ENCODE results near the gene RNU7-1.

DNA sequence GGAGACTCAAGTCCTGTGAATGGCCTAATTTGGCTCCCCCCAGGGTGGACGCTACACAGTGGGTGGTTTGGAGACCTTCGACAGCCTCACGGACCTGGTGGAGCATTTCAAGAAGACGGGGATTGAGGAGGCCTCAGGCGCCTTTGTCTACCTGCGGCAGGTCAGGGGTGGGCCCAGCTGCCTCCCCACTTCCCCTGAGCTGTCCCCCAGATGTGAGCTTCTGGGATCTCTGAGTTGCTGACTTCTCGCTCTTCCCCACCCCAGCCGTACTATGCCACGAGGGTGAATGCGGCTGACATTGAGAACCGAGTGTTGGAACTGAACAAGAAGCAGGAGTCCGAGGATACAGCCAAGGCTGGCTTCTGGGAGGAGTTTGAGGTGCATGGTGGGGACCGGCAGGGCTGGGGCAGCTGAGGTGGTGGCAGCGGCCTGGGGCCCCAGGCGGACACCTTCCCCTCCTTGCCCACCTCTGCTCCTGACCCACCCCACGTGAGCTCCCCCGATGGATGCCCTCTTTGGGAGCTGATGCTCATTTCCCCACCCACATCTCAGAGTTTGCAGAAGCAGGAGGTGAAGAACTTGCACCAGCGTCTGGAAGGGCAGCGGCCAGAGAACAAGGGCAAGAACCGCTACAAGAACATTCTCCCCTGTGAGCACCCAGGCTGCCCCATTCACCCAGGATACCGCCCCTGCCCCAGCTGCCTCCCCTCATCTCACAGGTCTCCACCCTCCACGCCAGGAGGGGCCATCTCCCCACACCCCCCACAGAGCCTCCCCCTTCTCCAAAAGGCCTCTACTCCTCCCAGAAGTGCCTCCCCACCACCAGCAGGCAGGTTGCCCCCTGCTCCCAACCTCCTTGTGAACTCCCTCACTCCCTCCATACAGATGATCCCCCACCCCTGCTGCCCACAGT lies 11.7 kb downstream of the RNU7-1 start:
- TF ChIP-seq, protein P1, sequence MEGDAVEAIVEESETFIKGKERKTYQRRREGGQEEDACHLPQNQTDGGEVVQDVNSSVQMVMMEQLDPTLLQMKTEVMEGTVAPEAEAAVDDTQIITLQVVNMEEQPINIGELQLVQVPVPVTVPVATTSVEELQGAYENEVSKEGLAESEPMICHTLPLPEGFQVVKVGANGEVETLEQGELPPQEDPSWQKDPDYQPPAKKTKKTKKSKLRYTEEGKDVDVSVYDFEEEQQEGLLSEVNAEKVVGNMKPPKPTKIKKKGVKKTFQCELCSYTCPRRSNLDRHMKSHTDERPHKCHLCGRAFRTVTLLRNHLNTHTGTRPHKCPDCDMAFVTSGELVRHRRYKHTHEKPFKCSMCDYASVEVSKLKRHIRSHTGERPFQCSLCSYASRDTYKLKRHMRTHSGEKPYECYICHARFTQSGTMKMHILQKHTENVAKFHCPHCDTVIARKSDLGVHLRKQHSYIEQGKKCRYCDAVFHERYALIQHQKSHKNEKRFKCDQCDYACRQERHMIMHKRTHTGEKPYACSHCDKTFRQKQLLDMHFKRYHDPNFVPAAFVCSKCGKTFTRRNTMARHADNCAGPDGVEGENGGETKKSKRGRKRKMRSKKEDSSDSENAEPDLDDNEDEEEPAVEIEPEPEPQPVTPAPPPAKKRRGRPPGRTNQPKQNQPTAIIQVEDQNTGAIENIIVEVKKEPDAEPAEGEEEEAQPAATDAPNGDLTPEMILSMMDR (IDR thresholded peaks at IDR 0.05; ENCODE audit: insufficient read depth, low read length), result no peak
- TF ChIP-seq, protein P2, sequence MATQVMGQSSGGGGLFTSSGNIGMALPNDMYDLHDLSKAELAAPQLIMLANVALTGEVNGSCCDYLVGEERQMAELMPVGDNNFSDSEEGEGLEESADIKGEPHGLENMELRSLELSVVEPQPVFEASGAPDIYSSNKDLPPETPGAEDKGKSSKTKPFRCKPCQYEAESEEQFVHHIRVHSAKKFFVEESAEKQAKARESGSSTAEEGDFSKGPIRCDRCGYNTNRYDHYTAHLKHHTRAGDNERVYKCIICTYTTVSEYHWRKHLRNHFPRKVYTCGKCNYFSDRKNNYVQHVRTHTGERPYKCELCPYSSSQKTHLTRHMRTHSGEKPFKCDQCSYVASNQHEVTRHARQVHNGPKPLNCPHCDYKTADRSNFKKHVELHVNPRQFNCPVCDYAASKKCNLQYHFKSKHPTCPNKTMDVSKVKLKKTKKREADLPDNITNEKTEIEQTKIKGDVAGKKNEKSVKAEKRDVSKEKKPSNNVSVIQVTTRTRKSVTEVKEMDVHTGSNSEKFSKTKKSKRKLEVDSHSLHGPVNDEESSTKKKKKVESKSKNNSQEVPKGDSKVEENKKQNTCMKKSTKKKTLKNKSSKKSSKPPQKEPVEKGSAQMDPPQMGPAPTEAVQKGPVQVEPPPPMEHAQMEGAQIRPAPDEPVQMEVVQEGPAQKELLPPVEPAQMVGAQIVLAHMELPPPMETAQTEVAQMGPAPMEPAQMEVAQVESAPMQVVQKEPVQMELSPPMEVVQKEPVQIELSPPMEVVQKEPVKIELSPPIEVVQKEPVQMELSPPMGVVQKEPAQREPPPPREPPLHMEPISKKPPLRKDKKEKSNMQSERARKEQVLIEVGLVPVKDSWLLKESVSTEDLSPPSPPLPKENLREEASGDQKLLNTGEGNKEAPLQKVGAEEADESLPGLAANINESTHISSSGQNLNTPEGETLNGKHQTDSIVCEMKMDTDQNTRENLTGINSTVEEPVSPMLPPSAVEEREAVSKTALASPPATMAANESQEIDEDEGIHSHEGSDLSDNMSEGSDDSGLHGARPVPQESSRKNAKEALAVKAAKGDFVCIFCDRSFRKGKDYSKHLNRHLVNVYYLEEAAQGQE (IDR thresholded peaks at IDR 0.05; ENCODE audit: insufficient replicate concordance, low read depth), result no peak
- TF ChIP-seq POLR2AphosphoS5 (IDR thresholded peaks at IDR 0.05; ENCODE audit: low read depth) (no peak; the same call in 1 of the 2 replicates), GABPA (IDR thresholded peaks at IDR 0.05; ENCODE audit: low read depth) (no peak), SPI1 (IDR thresholded peaks at IDR 0.05; ENCODE audit: borderline replicate concordance, low read depth) (no peak)

All from HL-60 (cell line).